Suprapubic skin (tissue), 4 donors: Measurements from ENCODE around the gene ME2. TPM values are rescaled to one million over a fixed set of nuclear protein-coding genes. Genes with fewer than 3 reads are reported as not detected.
"Not testable (repeated sequence)": the region's sequence is repeated elsewhere in the genome, so short reads cannot be mapped to it uniquely, and the experiment has no call there.

Source experiments
- DNase-seq, 2 donors: peaks; one replicate each; pipeline ENCODE4 v3.0.0-alpha.2; 2019; ENCODE audit warnings: low spot score in 2 of 2
- H3K27ac ChIP-seq: fragments of 200-600 bp; sonication (generic); one replicate; pipeline ENCODE4 v1.5.1; 2019
- H3K27me3 ChIP-seq: fragments of 200-600 bp; sonication (generic); one replicate; pipeline ENCODE4 v1.5.1; 2019
- H3K36me3 ChIP-seq: fragments of 200-600 bp; sonication (generic); one replicate; pipeline ENCODE4 v1.5.1; 2019
- H3K4me1 ChIP-seq: fragments of 200-600 bp; sonication (generic); one replicate; pipeline ENCODE4 v1.5.1; 2019
- H3K4me3 ChIP-seq: fragments of 200-600 bp; sonication (generic); one replicate; pipeline ENCODE4 v1.5.1; 2019; ENCODE audit warnings: mild to moderate bottlenecking
- H3K9me3 ChIP-seq: fragments of 200-600 bp; sonication (generic); one replicate; pipeline ENCODE4 v1.5.1; 2019
- CTCF ChIP-seq, 2 donors: fragments of 200-600 bp in 1 of 2; fragments of 450-650 bp in 1 of 2; sonication (generic) in 1 of 2; IDR thresholded peaks; one replicate each; pipeline ENCODE4 v1.5.1; 2016 to 2019; ENCODE audit warnings: antibody characterized with exemption in 2 of 2, mild to moderate bottlenecking in 1 of 2, moderate library complexity in 1 of 2
- EP300 ChIP-seq: sonication (generic); formaldehyde crosslinking; IDR thresholded peaks from one replicate; pipeline ENCODE4 v1.6.1; 2017; ENCODE audit warnings: antibody characterized with exemption
- POLR2A ChIP-seq, 2 donors: fragments of 450-650 bp; IDR thresholded peaks; one replicate each; pipeline ENCODE4 v1.6.1; 2017; ENCODE audit warnings: antibody characterized with exemption in 2 of 2, mild to moderate bottlenecking in 2 of 2, moderate library complexity in 2 of 2
- POLR2AphosphoS5 ChIP-seq, 3 donors: sonication (generic); formaldehyde crosslinking; IDR thresholded peaks; one replicate each; pipeline ENCODE4 v1.6.1; 2017; ENCODE audit warnings: antibody characterized with exemption in 3 of 3
- WGBS: methylation state at CpG from one replicate; pipeline ENCODE4 v1.1.5; 2018; 5-methylcytosine and 5-hydroxymethylcytosine counted together
- total RNA-seq, 4 donors: library from RNA; depleted of rRNA; stranded (reverse); fragments of >200 nt; gene quantifications; one replicate each; pipeline ENCODE4 v1.1.0, GENCODE V29; 2016

The ME2 gene
- total RNA-seq, 4 donors from 2014 or later, result 18.7 to 29.3 (median 25.4) TPM

GRCh38 chr18:50956116-50956515 is 77.2 kb downstream of the ME2 start:
- Histone ChIP-seq H3K4me3 (no peak overlapping the region), H3K9me3 (peaks cover 2% of the 10 kb centered on the region), H3K4me1 (no peaks in the 10 kb centered on the region), H3K27me3 (no peaks in the 10 kb centered on the region), H3K36me3 (no peaks in the 10 kb centered on the region), H3K27ac (no peak overlapping the region)
- 84% methylated on average over 3 of the region's 3 CpGs for WGBS
- no peak for DNase-seq
- no peak for TF ChIP-seq POLR2AphosphoS5 (IDR thresholded peaks at IDR 0.05)
- no peak for TF ChIP-seq CTCF (IDR thresholded peaks at IDR 0.05)
- TF ChIP-seq POLR2A (IDR thresholded peaks at IDR 0.05), result no peak
- TF ChIP-seq EP300, result no peak

DNA sequence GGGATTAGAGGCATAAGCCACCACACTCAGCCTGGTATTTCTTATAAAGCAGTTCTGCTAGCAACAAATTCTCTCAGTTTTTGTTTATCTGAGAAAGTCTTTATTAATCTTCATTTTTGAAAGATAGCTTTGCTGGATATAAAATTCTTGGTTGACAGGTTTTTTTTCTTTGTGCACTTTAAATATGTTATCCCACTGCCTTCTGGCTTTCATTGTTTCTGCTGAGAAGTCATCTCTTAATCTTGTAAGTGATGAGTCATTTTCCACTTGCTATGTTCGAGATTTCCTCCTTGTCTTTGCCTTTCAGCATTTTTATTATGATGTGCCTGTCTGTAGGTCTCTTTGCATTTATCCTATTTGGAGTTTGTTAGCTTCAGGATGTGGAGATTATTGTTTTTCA is 83.1 kb downstream of the ME2 start:
- no peaks in the 10 kb centered on the region for H3K4me1 ChIP-seq
- TF ChIP-seq EP300, result no peak
- TF ChIP-seq POLR2A (IDR thresholded peaks at IDR 0.05), result no peak
- no peak for TF ChIP-seq CTCF (IDR thresholded peaks at IDR 0.05)
- TF ChIP-seq POLR2AphosphoS5 (IDR thresholded peaks at IDR 0.05), result no peak
- H3K36me3 ChIP-seq, result no peaks in the 10 kb centered on the region
- H3K4me3 ChIP-seq, result no peak overlapping the region
- no peak overlapping the region for H3K27ac ChIP-seq
- no peaks in the 10 kb centered on the region for H3K27me3 ChIP-seq
- WGBS, result 79% methylated on average over 1 of the region's 1 CpG
- DNase-seq, result no peak
- H3K9me3 ChIP-seq, result peaks cover 23% of the 10 kb centered on the region

- H3K27me3 ChIP-seq, result no peaks in the 10 kb centered on the region
- H3K36me3 ChIP-seq, result no peaks in the 10 kb centered on the region
- H3K9me3 ChIP-seq, result peaks cover 2% of the 10 kb centered on the region
- H3K4me1 ChIP-seq, result peaks cover 25% of the 10 kb centered on the region
- peak within 1 kb of the TSS; percentile 99 for H3K27ac ChIP-seq
- WGBS, result 2% methylated on average over 34 of the region's 84 CpGs
- TF ChIP-seq POLR2A (IDR thresholded peaks at IDR 0.05) (peak; percentile 89 to 93), POLR2AphosphoS5 (IDR thresholded peaks at IDR 0.05) (peak in 2 of 3 donors; percentile 19 to 84), CTCF (IDR thresholded peaks at IDR 0.05) (peak in 1 of 2 donors; percentile 5), EP300 (no peak)
- H3K4me3 ChIP-seq, result peak within 1 kb of the TSS; percentile 89
- peak; percentile 76 to 83 for DNase-seq
These were observed 89.1 kb downstream of the ME2 start, which contains the start of gene ELAC1 for GRCh38 chr18:50967714-50968661. Gene ELAC1, plus strand, starts transcription at chr18:50968040. Its CDS starts 6,365 bp downstream, at chr18:50974405.

DNA sequence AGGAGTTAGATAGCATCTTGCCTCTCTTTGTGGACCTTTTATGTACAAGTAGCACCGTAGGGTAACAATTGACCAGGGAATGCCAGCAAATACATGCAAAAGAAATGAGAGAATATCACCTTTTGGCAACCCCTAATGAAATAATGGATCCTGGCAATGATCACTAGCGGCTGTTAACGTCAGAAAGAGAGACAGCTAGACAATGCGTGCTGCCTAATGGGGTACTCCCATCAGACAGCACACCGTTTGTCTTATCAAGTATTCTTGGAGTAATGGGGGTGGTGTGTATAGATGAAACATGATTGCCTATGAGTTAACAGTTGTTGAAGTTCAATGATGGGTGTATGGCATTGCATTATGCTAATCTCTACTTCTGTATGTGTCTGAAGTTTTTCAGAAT is 90.5 kb downstream of the ME2 start:
- Histone ChIP-seq H3K27ac (no peak overlapping the region), H3K4me3 (no peak overlapping the region), H3K4me1 (peaks cover 25% of the 10 kb centered on the region), H3K9me3 (no peaks in the 10 kb centered on the region), H3K27me3 (no peaks in the 10 kb centered on the region), H3K36me3 (peaks cover 2% of the 10 kb centered on the region)
- no peak for DNase-seq
- WGBS, result 65% methylated on average over 5 of the region's 5 CpGs
- TF ChIP-seq EP300 (no peak), POLR2A (IDR thresholded peaks at IDR 0.05) (no peak), CTCF (IDR thresholded peaks at IDR 0.05) (no peak), POLR2AphosphoS5 (IDR thresholded peaks at IDR 0.05) (no peak)

GRCh38 chr18:50970006-50970405 is 91.1 kb downstream of the ME2 start:
- H3K4me1 ChIP-seq, result peaks cover 25% of the 10 kb centered on the region
- H3K27me3 ChIP-seq, result no peaks in the 10 kb centered on the region
- TF ChIP-seq POLR2AphosphoS5 (IDR thresholded peaks at IDR 0.05) (no peak), CTCF (IDR thresholded peaks at IDR 0.05) (no peak), POLR2A (IDR thresholded peaks at IDR 0.05) (no peak), EP300 (no peak)
- H3K9me3 ChIP-seq, result no peaks in the 10 kb centered on the region
- no peak overlapping the region for H3K4me3 ChIP-seq
- 39% methylated on average over 2 of the region's 2 CpGs for whole genome bisulfite sequencing
- DNase-seq, result no peak
- H3K36me3 ChIP-seq, result peaks cover 8% of the 10 kb centered on the region
- no peak overlapping the region for H3K27ac ChIP-seq

DNA sequence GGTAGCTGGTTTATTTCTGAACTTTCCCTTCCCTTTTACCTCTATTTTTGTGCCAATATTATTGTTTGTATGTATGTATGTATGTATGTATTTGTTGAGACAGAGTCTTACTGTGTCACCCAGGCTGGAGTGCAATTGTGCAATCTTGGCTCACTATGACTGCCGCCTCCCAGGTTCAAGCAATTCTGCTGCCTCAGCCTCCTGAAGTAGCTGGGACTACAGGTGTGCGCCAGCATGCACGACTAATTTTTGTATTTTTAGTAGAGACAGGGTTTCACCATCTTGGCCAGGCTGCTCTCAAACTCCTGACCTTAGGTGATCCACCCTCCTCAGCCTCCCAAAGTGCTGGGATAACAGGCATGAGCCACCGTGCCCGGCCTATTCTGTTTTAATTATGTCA is 93.5 kb downstream of the ME2 start:
- WGBS, result 77% methylated on average over 5 of the region's 5 CpGs
- not testable (repeated sequence) for DNase-seq
- H3K36me3 ChIP-seq, result peaks cover 32% of the 10 kb centered on the region

More for the DNA sequence above, 93.5 kb downstream of the ME2 start:
- not testable (repeated sequence) for H3K27me3 ChIP-seq, H3K4me3 ChIP-seq, H3K27ac ChIP-seq, H3K9me3 ChIP-seq
- H3K4me1 ChIP-seq, result peaks cover 23% of the 10 kb centered on the region
